HG02981 (cell line): ENCODE data around the gene PCDHGA12.
A peak's percentile ranks its signal among the peaks of the same experiment; 100 is the strongest.
"Not testable (repeated sequence)": the region's sequence is repeated elsewhere in the genome, so short reads cannot be mapped to it uniquely, and the experiment has no call there.

Experiments
- ATAC-seq: cut with Tn5 transposase; IDR thresholded peaks from one replicate; pipeline ENCODE4 v1.9.1; 2021; ENCODE audit warnings: mild to moderate bottlenecking, moderate library complexity; ENCODE audit not compliant: unreplicated experiment

The PCDHGA12 gene

DNA sequence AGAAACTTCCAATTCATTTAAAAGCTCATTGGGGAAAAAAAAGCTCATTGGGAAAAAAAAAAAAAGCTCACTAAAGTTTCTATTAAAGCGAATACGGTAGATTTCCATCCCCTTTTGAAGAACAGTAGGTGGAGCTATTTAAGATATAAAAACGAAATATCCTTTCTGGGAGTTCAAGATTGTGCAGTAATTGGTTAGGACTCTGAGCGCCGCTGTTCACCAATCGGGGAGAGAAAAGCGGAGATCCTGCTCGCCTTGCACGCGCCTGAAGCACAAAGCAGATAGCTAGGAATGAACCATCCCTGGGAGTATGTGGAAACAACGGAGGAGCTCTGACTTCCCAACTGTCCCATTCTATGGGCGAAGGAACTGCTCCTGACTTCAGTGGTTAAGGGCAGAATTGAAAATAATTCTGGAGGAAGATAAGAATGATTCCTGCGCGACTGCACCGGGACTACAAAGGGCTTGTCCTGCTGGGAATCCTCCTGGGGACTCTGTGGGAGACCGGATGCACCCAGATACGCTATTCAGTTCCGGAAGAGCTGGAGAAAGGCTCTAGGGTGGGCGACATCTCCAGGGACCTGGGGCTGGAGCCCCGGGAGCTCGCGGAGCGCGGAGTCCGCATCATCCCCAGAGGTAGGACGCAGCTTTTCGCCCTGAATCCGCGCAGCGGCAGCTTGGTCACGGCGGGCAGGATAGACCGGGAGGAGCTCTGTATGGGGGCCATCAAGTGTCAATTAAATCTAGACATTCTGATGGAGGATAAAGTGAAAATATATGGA is at the start of gene PCDHGA12:
PCDHGA12 (plus strand) TSS at position 176 of the 782 bp plus-strand sequence; CDS start at position 429, 253 bp downstream.
- ATAC-seq = peak; percentile 87

DNA sequence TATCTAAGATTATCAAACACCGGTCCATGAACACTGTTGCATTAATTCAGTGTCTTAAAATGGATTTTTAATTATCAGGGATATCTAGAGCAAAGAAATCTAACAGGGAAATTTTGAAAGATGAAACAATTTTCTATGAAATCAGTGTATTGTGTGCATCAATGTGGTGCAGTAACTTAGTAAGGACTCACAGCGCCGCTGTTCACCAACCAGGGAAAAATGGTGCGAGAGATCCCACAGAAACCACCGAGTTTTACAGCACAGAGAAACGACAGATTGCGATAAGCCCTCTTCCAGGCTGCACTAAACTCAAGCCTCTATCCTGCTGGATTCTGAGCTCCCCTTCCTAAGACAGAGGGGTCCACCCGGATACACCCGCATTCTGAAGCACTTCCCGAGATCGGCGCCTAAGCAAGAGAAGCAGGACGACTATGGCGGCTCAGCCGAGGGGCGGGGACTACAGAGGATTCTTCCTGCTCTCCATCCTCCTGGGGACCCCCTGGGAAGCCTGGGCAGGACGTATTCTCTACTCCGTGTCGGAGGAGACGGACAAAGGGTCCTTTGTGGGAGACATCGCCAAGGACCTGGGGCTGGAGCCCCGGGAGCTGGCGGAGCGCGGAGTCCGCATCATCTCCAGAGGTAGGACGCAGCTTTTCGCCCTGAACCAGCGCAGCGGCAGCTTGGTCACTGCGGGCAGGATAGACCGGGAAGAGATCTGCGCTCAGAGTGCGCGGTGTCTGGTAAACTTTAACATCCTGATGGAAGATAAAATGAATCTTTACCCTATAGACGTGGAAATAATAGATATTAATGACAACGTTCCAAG is 47.6 kb upstream of the PCDHGA12 start, which contains the start of gene PCDHGA7:
PCDHGA7 (plus strand) TSS at position 274 of the 826 bp plus-strand sequence; CDS start at position 432, 158 bp downstream.
- ATAC-seq = no peak

GRCh38 chr5:141383345-141383744 is 47.0 kb upstream of the PCDHGA12 start:
- ATAC-seq = no peak

DNA sequence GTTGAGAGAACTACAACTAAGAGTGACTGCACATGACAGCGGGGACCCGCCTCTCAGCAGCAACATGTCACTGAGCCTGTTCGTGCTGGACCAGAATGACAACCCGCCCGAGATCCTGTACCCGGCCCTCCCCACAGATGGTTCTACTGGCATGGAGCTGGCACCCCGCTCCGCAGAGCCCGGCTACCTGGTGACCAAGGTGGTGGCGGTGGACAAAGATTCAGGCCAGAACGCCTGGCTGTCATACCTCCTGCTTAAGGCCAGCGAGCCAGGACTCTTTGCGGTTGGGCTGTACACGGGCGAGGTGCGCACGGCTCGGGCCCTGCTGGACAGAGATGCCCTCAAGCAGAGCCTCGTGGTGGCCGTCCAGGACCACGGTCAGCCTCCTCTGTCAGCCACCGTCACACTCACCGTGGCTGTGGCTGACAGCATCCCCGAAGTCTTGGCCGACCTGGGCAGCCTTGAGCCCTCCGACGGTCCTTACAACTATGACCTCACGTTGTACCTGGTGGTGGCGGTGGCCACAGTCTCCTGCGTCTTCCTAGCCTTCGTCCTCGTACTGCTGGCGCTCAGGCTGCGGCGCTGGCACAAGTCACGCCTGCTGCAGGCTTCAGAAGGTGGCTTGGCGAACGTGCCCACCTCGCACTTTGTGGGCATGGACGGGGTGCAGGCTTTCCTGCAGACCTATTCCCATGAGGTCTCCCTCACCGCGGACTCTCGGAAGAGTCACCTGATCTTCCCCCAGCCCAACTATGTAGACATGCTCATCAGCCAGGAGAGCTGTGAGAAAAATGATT is 45.6 kb upstream of the PCDHGA12 start:
- no peak for ATAC-seq

DNA sequence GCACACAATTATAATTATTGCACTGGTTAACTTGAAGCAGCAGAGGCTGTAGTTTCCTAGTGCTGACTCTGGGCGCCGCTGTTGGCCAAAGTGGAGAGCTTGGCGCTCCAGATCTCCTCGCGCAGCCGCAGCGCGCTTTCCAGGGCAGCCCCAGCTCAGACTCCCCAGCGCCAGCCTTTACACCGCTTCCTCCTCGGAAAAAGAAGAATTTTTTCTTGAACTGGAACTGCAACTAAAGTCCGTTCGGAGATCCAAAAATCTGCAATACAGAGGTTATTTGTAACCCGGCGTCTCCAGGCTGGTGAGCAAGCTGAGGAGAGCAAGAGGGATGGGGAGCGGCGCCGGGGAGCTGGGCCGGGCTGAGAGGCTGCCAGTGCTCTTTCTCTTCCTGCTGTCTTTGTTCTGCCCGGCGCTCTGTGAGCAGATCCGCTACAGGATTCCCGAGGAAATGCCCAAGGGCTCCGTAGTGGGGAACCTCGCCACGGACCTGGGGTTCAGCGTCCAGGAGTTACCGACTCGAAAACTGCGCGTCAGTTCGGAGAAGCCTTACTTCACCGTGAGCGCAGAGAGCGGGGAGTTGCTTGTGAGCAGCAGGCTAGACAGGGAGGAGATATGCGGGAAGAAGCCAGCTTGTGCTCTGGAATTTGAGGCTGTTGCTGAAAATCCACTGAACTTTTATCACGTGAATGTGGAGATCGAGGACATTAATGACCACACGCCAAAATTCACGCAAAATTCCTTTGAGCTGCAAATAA is 42.6 kb upstream of the PCDHGA12 start, which contains the start of gene PCDHGB4:
PCDHGB4 (plus strand) TSS at position 142 of the 755 bp plus-strand sequence; CDS start at position 329, 187 bp downstream.
- ATAC-seq = peak; percentile 47

GRCh38 chr5:141388661-141389060 is 41.6 kb upstream of the PCDHGA12 start:
- no peak for ATAC-seq

- ATAC-seq = no peak
Observed at GRCh38 chr5:141389153-141390042, 40.9 kb upstream of the PCDHGA12 start.

DNA sequence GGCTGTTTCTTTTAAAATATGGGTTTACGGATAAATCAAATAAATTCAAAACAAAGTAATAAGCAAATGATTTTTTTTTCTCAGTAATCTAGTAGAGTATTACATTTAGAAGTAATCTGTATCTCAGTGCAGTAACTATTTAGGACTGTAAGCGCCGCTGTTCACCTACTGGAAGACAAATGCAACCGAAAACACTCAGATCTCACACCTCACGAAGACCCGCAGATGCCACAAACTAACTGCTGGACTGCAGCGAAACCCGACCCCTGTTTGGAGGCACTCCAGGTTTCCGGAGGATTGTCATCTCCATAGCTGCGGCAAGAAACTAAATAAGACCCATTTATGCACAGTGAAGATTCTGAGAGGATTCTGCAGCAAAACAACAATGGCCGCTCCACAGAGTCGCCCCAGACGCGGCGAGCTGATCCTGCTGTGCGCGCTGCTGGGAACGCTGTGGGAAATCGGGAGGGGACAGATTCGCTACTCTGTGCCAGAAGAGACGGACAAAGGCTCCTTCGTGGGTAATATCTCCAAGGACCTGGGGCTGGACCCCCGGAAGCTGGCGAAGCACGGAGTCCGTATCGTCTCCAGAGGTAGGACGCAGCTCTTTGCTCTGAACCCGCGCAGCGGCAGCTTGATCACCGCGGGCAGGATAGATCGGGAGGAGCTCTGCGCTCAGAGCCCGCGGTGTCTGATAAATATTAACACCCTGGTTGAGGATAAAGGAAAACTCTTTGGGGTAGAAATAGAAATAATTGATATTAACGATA is 37.7 kb upstream of the PCDHGA12 start, which contains the start of gene PCDHGA8:
PCDHGA8 (plus strand) TSS at position 205 of the 770 bp plus-strand sequence; CDS start at position 386, 181 bp downstream.
- ATAC-seq = no peak

DNA sequence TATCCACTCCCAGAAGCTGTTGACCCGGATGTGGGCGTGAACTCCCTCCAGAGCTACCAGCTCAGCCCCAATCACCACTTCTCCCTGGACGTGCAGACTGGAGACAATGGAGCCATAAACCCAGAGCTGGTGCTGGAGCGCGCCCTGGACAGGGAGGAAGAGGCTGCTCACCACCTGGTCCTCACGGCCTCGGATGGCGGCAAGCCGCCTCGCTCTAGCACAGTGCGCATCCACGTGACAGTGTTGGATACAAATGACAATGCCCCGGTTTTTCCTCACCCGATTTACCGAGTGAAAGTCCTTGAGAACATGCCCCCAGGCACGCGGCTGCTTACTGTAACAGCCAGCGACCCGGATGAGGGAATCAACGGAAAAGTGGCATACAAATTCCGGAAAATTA is 37.0 kb upstream of the PCDHGA12 start:
- ATAC-seq = no peak

GRCh38 chr5:141394401-141395187 is 35.7 kb upstream of the PCDHGA12 start:
- not testable (repeated sequence) for ATAC-seq

DNA sequence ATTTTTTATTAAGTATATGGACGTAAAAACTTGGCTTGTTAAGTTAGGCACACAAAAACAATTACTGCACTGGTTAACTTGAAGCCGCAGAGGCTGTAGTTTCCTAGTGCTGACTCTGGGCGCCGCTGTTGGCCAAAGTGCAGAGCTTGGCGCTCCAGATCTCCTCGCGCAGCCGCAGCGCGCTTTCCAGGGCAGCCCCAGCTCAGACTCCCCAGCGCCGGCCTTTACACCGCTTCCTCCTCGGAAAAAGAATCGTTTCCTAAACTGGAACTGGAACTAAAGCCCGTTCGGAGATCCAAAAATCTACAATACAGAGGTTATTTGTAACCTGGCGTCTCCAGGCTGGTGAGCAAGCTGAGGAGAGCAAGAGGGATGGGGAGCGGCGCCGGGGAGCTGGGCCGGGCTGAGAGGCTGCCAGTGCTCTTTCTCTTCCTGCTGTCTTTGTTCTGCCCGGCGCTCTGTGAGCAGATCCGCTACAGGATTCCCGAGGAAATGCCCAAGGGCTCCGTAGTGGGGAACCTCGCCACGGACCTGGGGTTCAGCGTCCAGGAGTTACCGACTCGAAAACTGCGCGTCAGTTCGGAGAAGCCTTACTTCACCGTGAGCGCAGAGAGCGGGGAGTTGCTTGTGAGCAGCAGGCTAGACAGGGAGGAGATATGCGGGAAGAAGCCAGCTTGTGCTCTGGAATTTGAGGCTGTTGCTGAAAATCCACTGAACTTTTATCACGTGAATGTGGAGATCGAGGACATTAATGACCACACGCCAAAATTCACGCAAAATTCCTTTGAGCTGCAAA is 32.4 kb upstream of the PCDHGA12 start, which contains the start of gene PCDHGB5:
PCDHGB5 (plus strand) TSS at position 192 of the 796 bp plus-strand sequence; CDS start at position 373, 181 bp downstream.
- ATAC-seq = peak; percentile 87

DNA sequence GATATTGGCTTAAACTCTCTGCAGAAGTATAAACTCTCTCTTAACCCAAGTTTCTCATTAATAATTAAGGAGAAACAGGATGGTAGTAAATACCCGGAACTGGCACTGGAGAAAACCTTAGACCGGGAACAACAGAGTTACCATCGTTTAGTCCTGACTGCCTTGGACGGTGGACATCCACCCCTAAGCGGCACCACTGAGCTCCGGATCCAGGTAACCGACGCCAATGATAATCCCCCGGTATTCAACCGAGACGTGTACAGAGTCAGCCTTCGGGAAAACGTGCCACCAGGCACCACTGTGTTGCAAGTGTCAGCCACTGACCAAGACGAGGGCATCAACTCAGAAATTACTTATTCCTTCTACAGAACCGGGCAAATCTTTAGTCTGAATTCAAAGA is 31.7 kb upstream of the PCDHGA12 start:
- no peak for ATAC-seq

DNA sequence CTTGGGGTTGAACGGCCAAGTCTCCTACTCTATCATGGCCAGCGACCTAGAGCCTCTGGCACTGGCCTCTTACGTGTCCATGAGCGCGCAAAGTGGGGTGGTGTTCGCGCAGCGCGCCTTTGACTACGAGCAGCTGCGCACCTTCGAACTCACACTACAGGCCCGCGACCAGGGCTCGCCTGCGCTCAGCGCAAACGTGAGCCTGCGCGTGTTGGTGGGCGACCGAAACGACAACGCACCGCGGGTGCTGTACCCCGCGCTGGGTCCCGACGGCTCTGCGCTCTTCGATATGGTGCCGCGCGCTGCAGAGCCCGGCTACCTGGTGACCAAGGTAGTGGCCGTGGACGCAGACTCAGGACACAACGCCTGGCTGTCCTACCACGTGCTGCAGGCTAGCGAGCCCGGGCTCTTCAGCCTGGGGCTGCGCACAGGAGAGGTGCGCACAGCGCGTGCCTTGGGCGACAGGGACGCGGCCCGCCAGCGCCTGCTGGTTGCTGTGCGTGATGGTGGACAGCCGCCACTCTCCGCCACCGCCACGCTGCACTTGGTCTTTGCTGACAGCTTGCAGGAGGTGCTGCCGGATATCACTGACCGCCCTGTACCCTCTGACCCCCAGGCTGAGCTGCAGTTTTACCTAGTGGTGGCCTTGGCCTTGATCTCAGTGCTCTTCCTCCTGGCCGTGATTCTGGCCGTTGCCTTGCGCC is 30.6 kb upstream of the PCDHGA12 start:
- ATAC-seq = no peak

DNA sequence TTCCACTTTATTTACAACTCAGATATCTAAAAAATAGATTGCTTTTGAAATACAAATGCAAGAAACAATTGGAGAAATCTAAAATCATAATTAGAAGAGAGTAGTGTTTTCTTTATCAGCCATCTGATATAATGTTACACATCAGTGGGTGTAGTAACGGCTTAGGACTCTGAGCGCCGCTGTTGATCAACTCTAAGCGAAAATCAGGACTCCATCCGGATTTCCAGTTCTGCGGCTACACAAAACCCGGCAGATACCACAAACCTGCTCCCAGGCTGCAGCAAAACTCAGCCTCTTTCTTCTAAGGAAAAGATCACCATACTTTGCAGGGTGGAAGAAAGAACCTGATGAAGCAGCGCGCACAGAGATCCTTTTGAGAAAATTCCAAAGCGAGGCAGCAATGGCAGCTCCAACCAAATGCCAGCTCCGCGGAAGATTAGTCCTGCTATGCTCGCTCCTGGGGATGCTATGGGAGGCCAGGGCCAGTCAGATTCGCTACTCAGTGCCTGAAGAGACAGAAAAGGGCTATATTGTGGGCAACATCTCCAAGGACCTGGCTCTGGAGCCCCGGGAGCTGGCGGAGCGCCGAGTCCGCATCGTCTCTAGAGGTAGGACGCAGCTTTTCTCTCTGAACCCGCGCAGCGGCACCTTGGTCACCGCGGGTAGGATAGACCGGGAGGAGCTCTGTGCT is 27.6 kb upstream of the PCDHGA12 start, which contains the start of gene PCDHGA9:
PCDHGA9 (plus strand) TSS at position 226 of the 691 bp plus-strand sequence; CDS start at position 401, 175 bp downstream.
- no peak for ATAC-seq

DNA sequence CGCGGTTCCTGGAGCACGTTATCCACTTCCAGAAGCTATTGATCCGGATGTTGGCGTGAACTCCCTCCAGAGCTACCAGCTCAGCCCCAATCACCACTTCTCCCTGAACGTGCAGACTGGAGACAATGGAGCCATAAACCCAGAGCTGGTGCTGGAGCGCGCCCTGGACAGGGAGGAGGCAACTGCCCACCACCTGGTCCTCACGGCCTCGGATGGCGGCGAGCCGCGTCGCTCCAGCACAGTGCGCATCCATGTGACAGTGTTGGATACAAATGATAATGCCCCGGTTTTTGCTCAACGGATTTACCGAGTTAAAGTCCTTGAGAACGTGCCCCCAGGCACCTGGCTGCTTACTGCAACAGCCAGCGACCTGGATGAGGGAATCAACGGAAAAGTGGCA is 26.9 kb upstream of the PCDHGA12 start:
- no peak for ATAC-seq
